GM12874 (cell line): ENCODE measurements around the gene RPS6KA3.

Experiments
- TF ChIP-seq, protein P1 (sequence below): IDR thresholded peaks from 2 replicates; pipeline ENCODE4 v1.5.1; 2011; ENCODE audit warnings: low read depth, mild to moderate bottlenecking, control low read depth, low read length, moderate library complexity; ENCODE audit not compliant: insufficient read depth

RPS6KA3 gene

DNA sequence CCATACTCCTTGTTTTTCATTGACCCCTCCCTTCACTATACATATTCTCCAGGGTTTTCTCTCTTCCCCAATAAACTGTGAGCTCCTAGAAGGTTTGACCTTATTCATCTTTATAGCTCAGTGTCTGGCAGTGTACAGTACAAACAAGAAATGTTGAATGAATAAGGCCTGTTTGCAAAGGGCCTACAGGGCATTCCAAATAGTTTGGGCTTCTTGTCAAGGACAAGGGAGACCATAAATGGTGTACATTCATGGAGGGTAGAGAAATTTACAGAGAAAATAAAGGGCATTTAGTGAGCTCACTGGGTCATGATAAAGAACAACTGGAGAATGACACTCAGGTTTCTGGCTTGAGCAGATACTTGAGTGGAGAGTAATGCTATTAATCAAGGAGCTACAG lies 77.5 kb downstream of the RPS6KA3 start:
- TF ChIP-seq, protein P1, sequence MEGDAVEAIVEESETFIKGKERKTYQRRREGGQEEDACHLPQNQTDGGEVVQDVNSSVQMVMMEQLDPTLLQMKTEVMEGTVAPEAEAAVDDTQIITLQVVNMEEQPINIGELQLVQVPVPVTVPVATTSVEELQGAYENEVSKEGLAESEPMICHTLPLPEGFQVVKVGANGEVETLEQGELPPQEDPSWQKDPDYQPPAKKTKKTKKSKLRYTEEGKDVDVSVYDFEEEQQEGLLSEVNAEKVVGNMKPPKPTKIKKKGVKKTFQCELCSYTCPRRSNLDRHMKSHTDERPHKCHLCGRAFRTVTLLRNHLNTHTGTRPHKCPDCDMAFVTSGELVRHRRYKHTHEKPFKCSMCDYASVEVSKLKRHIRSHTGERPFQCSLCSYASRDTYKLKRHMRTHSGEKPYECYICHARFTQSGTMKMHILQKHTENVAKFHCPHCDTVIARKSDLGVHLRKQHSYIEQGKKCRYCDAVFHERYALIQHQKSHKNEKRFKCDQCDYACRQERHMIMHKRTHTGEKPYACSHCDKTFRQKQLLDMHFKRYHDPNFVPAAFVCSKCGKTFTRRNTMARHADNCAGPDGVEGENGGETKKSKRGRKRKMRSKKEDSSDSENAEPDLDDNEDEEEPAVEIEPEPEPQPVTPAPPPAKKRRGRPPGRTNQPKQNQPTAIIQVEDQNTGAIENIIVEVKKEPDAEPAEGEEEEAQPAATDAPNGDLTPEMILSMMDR, result no peak

DNA sequence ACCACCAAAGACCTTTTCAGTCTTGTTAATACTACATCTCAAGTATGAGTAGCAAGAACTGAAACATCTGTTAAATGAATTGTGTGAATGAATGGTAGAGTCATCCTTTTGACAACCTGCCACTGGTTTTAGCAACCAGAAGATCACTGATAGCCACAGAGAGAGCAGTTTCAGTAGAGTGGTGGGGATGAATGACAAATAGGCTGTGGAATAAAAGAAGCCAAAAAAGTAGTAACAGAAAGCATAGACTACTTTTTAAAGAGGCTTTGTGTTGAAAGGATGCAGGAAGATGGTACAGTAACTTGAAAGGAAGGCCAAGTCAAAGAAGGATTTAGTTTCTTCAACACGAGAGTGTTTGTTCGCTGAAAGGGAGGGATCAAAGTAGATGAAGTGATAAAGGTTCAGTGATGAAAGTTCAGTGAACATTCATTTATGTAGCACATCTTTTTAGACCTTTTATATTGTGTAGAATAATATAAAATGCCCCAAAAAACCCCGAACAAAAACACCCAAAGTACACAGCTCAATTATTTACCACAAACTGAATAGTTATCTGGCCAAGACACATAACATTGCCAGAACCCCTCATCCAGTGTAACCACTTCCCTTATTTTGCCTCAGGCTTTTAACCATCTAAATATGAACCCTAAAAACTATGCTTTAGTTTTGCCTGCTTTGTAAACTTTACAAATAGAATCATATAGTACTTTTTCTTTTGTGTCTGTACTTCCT lies 84.9 kb downstream of the RPS6KA3 start:
- TF ChIP-seq, protein P1, result no peak

DNA sequence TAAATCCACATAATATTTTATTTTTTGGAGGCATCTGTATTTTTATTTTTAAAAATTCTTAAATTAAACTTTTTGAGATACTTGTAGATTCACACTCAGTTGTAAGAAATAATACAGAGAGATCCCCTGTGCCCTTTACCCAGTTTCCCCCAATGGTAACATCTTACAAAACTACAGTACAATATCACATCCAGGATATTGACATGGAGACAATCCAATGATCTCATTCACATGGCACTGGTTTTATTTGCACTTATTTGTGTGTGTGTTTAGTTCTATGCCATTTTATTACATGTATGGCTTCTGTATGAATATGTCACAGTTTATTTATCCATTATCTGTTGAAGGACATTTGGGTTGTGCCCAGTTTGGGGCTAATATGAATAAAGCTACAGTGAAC lies 89.6 kb downstream of the RPS6KA3 start:
- TF ChIP-seq, protein P1, result no peak

DNA sequence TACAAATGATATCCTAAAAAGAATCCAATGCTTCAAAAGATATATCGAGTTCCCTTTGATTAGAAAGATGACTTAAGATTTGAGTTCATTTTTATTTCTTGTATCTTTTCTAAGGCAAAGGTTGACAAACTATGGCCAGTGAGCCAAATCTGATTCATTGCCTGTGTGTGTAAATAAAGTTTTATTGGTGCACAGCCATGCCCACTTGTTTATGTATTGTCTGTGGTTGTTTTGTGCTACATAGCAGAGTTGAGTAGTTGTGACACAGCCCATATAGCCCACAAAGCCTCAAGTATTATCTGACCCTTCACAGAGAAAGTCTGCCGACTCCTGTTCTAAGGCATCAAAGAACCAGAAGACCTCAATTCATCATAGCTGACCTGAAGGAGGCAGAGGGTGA lies 92.9 kb downstream of the RPS6KA3 start:
- TF ChIP-seq, protein P1, result no peak

DNA sequence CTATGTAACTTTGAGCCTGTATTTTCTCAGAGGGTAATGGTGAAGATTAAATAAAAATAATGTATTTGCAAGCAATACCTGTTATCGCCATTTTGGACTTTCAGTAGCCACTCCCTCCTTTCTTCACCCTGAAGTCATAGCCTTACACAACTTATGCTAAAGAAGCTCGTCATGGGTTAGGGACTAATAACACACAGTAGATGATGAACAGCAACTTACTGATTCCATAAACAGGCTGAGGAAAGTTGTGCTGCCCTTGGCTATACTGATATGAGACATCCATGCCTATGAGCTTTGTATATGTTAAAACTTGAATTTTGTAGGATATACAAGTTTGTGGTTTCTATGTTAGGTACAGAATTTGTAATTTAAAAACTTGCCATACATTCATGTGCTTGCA lies 93.4 kb downstream of the RPS6KA3 start:
- TF ChIP-seq, protein P1, result no peak

DNA sequence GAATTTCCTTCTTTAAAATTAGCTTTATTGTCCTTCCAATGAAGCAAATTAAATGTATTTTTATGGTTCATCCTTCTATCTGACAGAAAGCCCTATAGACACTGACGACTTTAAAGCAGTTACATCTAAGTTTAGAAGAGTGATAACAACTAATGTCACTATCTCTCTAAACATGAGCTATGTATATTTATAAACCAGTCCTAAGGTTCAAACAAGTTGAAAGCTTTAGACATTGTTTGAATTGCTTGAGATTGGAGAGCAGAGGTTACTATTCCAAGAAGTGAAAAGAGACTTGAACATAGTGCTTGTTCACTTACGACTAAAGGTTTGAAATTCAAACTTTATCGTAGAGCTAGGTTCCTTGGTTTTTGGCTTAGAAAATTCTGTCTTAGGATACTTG lies 94.8 kb downstream of the RPS6KA3 start:
- TF ChIP-seq, protein P1, result no peak

DNA sequence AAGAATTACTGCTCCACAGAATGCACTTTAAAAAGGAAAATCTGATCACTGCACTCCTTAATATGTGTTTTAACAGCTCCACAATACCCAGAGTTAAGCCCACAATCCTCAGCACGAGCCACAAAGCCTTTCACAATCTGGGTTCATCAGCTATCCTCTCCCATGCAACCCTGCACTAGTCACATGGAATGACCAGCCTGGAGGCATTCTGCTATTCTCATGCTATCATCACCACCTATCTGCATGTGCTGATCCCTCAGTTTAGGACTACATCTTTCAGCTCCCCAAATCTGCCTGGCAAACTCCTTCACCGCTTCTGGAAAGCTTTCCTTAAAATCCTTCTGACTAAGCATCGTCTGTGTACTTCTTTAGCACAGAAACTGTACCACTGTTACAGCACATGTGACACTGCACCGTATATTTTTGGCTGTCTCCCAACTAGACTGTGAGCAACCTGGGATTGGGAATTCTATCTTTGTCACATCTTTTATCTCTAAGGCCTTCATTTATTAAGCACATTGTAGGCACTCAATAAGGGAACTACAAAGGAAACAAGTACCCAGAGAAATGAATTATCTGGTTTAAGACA lies 106.8 kb downstream of the RPS6KA3 start:
- TF ChIP-seq, protein P1, result no peak
